DND-41 (cell line): ENCODE results near the gene CRACR2A.

Experiments used
- CTCF ChIP-seq: IDR thresholded peaks from 2 replicates; pipeline ENCODE4 v1.5.1; 2012; ENCODE audit warnings: borderline replicate concordance, low read length, moderate library complexity, mild to moderate bottlenecking; ENCODE audit not compliant: poor library complexity, severe bottlenecking; ENCODE audit errors: extremely low read depth
- EZH2 ChIP-seq: IDR thresholded peaks from 3 replicates; pipeline ENCODE4 v1.6.1; 2012; ENCODE audit warnings: borderline replicate concordance, low read depth, mild to moderate bottlenecking, moderate library complexity, low read length, inconsistent platforms; ENCODE audit not compliant: severe bottlenecking

- TF ChIP-seq CTCF: no peak
- TF ChIP-seq EZH2: no peak
Observed at GRCh38 chr12:3595721-3596120, 157.2 kb downstream of the CRACR2A start.
